ENCODE results near the gene TNNI2.
A peak's percentile ranks its signal among the peaks of the same experiment; 100 is the strongest.
"Not testable (repeated sequence)": the region's sequence is repeated elsewhere in the genome, so short reads cannot be mapped to it uniquely, and the experiment has no call there.

TNNI2 gene

GRCh38 chr11:1871531-1871930 lies 32.8 kb downstream of the TNNI2 start:
- DNase-seq (ENCODE audit: low read depth in 3 of 3, low spot score in 1 of 3), result no peak

GRCh38 chr11:1872267-1872985 lies 33.6 kb downstream of the TNNI2 start:
- DNase-seq (ENCODE audit: low read depth in 3 of 3, low spot score in 1 of 3), result no peak

GRCh38 chr11:1873048-1873812 lies 34.4 kb downstream of the TNNI2 start:
- no peak for DNase-seq (ENCODE audit: low read depth in 3 of 3, low spot score in 1 of 3)

- not testable (repeated sequence) for DNase-seq (ENCODE audit: low read depth in 3 of 3, low spot score in 1 of 3)
These were observed 35.0 kb downstream of the TNNI2 start for GRCh38 chr11:1873813-1874150.

- DNase-seq (ENCODE audit: low read depth in 3 of 3, low spot score in 1 of 3), result not testable (repeated sequence)
These were observed 35.8 kb downstream of the TNNI2 start for GRCh38 chr11:1874441-1875092.

- no peak for DNase-seq (ENCODE audit: low read depth in 3 of 3, low spot score in 1 of 3)
These were observed 36.5 kb downstream of the TNNI2 start for GRCh38 chr11:1875093-1875850.

- DNase-seq (ENCODE audit: low read depth in 3 of 3, low spot score in 1 of 3), result not testable (repeated sequence)
These were observed 37.1 kb downstream of the TNNI2 start for GRCh38 chr11:1875851-1876301.

DNA sequence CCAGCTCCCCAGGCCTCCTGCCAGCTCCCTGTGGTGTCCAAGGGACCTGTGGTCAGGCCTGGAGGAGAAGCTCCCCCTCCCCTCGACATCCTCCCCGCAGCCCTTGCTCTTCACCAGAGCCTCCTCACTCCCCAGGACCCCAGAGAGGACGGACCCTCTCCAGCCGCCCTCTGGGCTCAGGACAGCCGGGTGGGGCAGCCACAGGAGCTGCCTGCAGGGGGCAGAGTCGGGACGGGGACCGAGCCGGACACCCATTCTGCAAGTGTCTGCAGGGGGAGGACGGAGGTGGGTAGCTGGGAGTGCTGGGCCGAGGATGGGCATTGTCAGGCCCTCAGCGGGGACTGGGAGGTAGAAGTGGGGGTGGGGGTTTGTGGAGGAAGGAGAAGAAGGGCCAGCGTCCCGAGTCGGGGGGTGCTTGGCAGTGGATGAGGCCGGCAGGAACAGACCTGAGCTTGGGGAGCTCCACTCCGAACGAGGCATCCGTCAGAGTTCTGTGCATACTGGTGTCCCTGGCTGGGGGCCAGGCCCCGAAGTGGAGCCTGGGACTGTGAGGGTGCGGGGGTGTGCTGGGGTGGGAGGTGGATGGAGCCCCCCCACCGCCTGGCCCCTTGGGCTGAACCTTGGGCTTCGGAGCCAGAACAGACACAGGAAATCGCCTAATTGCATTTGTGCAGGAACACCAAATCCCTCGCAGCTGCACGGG lies 37.7 kb downstream of the TNNI2 start:
- DNase-seq (ENCODE audit: low read depth in 3 of 3, low spot score in 1 of 3), result no peak

- no peak for DNase-seq (ENCODE audit: low read depth in 3 of 3, low spot score in 1 of 3)
These were observed 38.7 kb downstream of the TNNI2 start for GRCh38 chr11:1877211-1878136.

DNA sequence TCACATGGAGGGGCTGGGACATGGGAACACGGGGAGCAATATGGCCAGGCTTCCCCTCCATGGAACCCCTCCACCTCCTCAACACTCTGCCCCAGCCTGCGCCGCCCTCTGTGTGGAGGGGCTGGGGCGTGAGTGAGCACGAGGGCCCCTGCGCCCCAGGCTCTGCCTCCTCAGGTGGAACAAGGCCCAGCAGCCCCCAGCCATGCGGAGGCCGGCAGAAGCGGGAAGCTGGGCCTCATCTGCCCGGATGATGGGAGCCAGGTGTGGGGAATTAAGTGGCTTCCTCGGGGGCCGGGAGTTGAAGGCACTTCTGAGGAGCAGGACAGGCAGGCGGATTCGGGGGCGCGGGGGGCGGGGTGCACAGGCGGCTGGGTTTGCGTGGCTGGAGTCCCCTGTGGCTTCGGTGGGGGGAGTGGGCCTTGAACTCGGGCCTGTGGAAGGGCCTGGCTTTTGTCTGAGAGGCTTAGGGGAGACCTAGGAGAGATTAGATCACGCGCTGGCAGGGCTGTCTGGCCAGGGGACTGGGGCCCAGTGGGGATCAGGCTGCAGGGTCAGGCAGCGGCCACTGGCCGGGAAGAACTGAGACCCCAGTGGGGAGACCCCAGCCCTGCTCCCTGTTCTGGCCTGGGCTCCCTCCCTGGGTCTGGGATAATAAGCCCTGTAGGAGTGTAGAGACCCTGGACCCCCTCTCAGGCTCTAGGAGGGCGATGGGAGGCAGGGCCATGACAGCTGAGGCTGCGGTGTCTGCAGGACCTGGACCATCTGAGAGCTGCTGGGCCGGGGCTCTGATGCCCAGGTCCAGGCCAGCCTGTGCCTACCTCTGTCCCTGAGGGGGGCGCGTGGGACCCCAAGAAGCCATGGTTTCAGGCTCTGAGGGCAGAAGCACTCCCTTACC lies 39.6 kb downstream of the TNNI2 start:
- DNase-seq (ENCODE audit: low read depth in 3 of 3, low spot score in 1 of 3), result no peak

- no peak for DNase-seq (ENCODE audit: low read depth in 3 of 3, low spot score in 1 of 3)
These were observed 40.7 kb downstream of the TNNI2 start for GRCh38 chr11:1879342-1879940.

DNA sequence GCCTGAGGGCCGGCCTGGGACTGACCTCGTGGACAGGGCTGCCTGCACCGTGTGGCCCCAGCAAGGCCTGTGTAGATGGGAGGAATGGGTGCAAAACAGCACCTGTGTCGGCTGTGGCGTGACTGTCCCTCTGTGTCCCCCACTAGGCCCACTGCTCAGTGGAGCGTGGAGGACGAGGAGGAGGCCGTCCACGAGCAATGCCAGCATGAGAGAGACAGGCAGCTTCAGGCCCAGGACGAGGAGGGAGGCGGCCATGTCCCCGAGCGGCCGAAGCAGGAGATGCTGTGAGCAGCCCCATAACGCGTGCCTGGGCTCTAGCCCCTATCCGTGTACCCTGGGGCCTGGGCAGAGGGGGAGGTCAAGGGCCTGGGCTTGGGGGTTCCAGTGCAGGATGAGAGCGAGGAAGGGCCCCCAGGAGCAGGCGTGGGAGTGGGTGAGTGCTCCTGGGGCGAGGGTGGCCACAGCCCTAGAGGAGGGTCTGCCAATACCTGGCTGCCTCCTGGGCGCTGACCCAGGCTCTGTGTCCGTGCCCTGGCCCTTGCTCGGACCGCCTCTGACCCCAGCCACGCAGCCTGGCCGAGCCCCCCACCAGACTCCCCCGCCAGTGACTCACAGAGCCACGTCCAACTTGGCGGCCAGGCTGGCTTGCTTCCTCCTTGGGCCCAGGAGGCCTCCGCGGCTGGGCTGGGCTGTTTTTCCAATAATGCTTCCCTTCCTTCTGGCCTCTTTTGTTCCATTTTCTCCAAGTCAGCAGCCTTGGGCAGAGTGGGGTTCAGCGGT lies 41.4 kb downstream of the TNNI2 start:
- no peak for DNase-seq (ENCODE audit: low read depth in 3 of 3, low spot score in 1 of 3)

- no peak for DNase-seq (ENCODE audit: low read depth in 3 of 3, low spot score in 1 of 3)
These were observed 42.1 kb downstream of the TNNI2 start for GRCh38 chr11:1880746-1881441.

DNA sequence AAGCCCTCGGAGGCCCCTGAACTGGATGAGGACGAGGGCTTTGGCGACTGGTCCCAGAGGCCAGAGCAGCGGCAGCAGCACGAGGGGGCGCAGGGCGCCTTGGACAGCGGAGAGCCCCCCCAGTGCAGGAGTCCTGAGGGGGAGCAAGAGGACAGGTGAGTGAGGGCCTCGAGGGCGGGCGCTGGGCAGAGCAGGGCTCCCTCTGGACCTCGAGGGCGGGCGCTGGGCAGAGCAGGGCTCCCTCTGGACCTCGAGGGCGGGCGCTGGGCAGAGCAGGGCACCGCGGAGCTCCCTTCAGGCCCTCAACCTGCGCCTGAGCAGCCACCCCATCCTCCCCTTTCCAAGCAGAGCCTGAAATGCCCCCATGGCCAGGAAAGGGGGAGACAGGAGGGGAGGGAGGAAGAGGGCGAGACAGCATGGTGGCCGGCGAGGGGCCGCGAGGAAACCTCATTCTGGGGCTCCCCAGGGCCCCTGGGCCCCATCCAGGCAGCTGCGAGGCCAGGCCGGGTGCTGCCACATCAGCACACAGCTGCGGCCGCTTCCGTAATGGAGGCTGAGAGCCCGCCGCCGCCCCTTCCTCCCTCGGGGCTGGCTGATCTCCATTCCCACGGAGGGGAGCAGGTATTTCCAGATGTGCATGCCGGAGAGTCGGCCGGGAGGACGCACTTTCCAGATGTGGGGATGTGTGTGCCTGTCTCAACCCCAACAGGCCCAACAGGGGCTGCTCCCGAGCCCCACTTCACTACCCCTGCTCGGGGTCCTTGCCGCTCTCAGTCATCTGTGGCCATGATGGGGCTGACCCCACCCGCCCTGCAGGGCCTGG lies 42.9 kb downstream of the TNNI2 start:
- DNase-seq (ENCODE audit: low read depth in 3 of 3, low spot score in 1 of 3), result no peak

GRCh38 chr11:1882265-1883238 lies 43.8 kb downstream of the TNNI2 start:
- DNase-seq (ENCODE audit: low read depth in 3 of 3, low spot score in 1 of 3), result peak in 2 of 3 donors; percentile 61 to 84
